HepG2 (cell line): Measurements from ENCODE around the gene NDFIP2. TPM values are rescaled to one million over a fixed set of nuclear protein-coding genes. Genes with fewer than 3 reads are reported as not detected.

Experiments
- ATAC-seq: fragments of 200-7000 bp; cut with Tn5 transposase; 3 replicates; pipeline ENCODE4 v1.9.1; 2020; ENCODE audit warnings: mild to moderate bottlenecking, moderate library complexity
- BruUV-seq: library from RNA; stranded (reverse); fragments of 400-500 nt; replicated peaks from 2 replicates; lab custom pipeline; 2021; lab: Mats Ljungman, UMichigan
- CTCF ChIA-PET: fragments of 300-600 bp; formaldehyde crosslinking; extraction: SDS; loops from one replicate; lab custom pipeline; 2021; ENCODE audit warnings: low total read pairs, inconsistent platforms, low intra/inter-chr PET ratio; lab: Yijun Ruan, JAX
- POLR2A ChIA-PET: fragments of 350-600 bp; sonication (Branson Sonifier 250); formaldehyde crosslinking; loops from one replicate; lab custom pipeline; 2020; ENCODE audit warnings: antibody characterized with exemption, inconsistent platforms; lab: Yijun Ruan, JAX
- DNase-seq: peaks from one replicate; pipeline ENCODE4 v3.0.0-alpha.2; 2015; ENCODE audit warnings: low spot score
- FAIRE-seq: peaks from 3 replicates; lab custom pipeline; 2011; peaks lifted over from hg19 to GRCh38; lab: Jason Lieb, UNC
- H2AFZ ChIP-seq: one replicate; pipeline ENCODE4 v1.6.1; 2011; ENCODE audit warnings: low read length, inconsistent platforms
- H3K27ac ChIP-seq: fragments of 300-600 bp; 3 replicates; pipeline ENCODE4 v1.8.0; 2011; ENCODE audit warnings: mixed run types, mild to moderate bottlenecking, mixed read lengths, low read length, inconsistent platforms; ENCODE audit not compliant: insufficient read depth; ENCODE audit errors: extremely low read length
- H3K27me3 ChIP-seq, 2 experiments: fragments of 200-600 bp in 1 of 2; 2 replicates in 1 of 2; 3 replicates in 1 of 2; pipeline versions ENCODE4 v1.6.0 to v1.8.0; 2011; ENCODE audit warnings: low read length in 2 of 2, mild to moderate bottlenecking in 2 of 2, moderate library complexity in 2 of 2, inconsistent platforms in 1 of 2; ENCODE audit not compliant: insufficient read depth in 2 of 2, control insufficient read depth in 1 of 2
- H3K36me3 ChIP-seq, 2 experiments: fragments of 200-600 bp in 1 of 2; replicated peaks in 1 of 2; 2 replicates in 1 of 2; 3 replicates in 1 of 2; pipeline versions ENCODE4 v1.5.1 to v1.8.0; 2011; ENCODE audit warnings: low read length in 2 of 2, inconsistent platforms in 1 of 2; ENCODE audit not compliant: insufficient read depth in 2 of 2, control insufficient read depth in 1 of 2
- H3K4me1 ChIP-seq: 2 replicates; pipeline ENCODE4 v1.5.1; 2012; ENCODE audit warnings: low read length, inconsistent platforms; ENCODE audit not compliant: insufficient read depth
- H3K4me2 ChIP-seq: 2 replicates; pipeline ENCODE4 v1.6.0; 2011; ENCODE audit warnings: low read depth, low read length, inconsistent platforms
- H3K4me3 ChIP-seq, 3 experiments: fragments of 200-600 bp in 1 of 3; sonication (generic), shearing (Covaris generic) in 1 of 3; replicated peaks in 1 of 3; 2 replicates each; pipeline ENCODE4 v1.5.1; 2011 to 2016; ENCODE audit warnings: low read length in 3 of 3, inconsistent platforms in 2 of 3, low read depth in 2 of 3, mild to moderate bottlenecking in 2 of 3, control low read depth in 1 of 3, mixed read lengths in 1 of 3; ENCODE audit not compliant: insufficient read depth in 1 of 3
- H3K79me2 ChIP-seq: one replicate; pipeline ENCODE4 v1.6.1; 2011; ENCODE audit warnings: low read length, inconsistent platforms; ENCODE audit not compliant: insufficient read depth
- H3K9ac ChIP-seq: 2 replicates; pipeline ENCODE4 v1.6.0; 2011; ENCODE audit warnings: mild to moderate bottlenecking, low read depth, low read length, inconsistent platforms; ENCODE audit not compliant: insufficient read depth
- H3K9me3 ChIP-seq: 2 replicates; pipeline ENCODE4 v1.5.1; 2012; ENCODE audit warnings: mild to moderate bottlenecking, low read length
- H4K20me1 ChIP-seq: 2 replicates; pipeline ENCODE4 v1.6.0; 2011; ENCODE audit warnings: inconsistent platforms, mild to moderate bottlenecking, low read length, moderate library complexity; ENCODE audit not compliant: insufficient read depth
- ARHGAP35 ChIP-seq: sonication (generic); formaldehyde crosslinking; IDR thresholded peaks from 2 replicates; pipeline ENCODE4 v1.9.0; 2022; ENCODE audit warnings: mild to moderate bottlenecking, inconsistent platforms, moderate library complexity, missing genetic modification reagents, borderline replicate concordance
- CHD2 ChIP-seq: IDR thresholded peaks from 2 replicates; pipeline ENCODE4 v1.6.1; 2011; ENCODE audit warnings: low read depth, low read length, improper control_type of control experiment
- ELF3 ChIP-seq: IDR thresholded peaks from 2 replicates; pipeline ENCODE4 v1.6.1; 2016; ENCODE audit warnings: missing genetic modification reagents, missing compliant biosample characterization
- ELF4 ChIP-seq: sonication (generic); formaldehyde crosslinking; IDR thresholded peaks from 2 replicates; pipeline ENCODE4 v1.5.0; 2020; ENCODE audit warnings: missing genetic modification reagents, mild to moderate bottlenecking, moderate library complexity, borderline replicate concordance
- ETV5 ChIP-seq: IDR thresholded peaks from 2 replicates; pipeline ENCODE4 v1.6.1; 2018; ENCODE audit warnings: missing biosample characterization, missing genetic modification reagents, inconsistent platforms, borderline replicate concordance
- FOXP1 ChIP-seq, 2 experiments: fragments of 450-650 bp in 1 of 2; IDR thresholded peaks; 2 replicates each; pipeline ENCODE4 v1.6.1; 2017 to 2018; ENCODE audit warnings: antibody characterized with exemption in 1 of 2
- GABPA ChIP-seq, 2 experiments: IDR thresholded peaks; 2 replicates each; pipeline ENCODE4 v1.6.1; 2011 to 2016; ENCODE audit warnings: low read depth in 2 of 2, low read length in 1 of 2, missing biosample characterization in 1 of 2, missing genetic modification characterization in 1 of 2
- GPN1 ChIP-seq: sonication (generic); formaldehyde crosslinking; IDR thresholded peaks from 2 replicates; pipeline ENCODE4 v1.5.1; 2020; ENCODE audit warnings: missing genetic modification reagents, borderline replicate concordance
- ISL2 ChIP-seq: sonication (generic); formaldehyde crosslinking; IDR thresholded peaks from 2 replicates; pipeline ENCODE4 v1.5.0; 2020; ENCODE audit warnings: missing genetic modification reagents
- MYNN ChIP-seq: sonication (generic); formaldehyde crosslinking; IDR thresholded peaks from 2 replicates; pipeline ENCODE4 v1.4.0; 2020; ENCODE audit warnings: mild to moderate bottlenecking, low read depth, missing genetic modification reagents
- NCOA2 ChIP-seq: sonication (generic); formaldehyde crosslinking; IDR thresholded peaks from 2 replicates; pipeline ENCODE4 v1.8.0; 2022; ENCODE audit warnings: inconsistent platforms
- SNRNP70 ChIP-seq: fragments of 200-400 bp; formaldehyde crosslinking; IDR thresholded peaks from 2 replicates; pipeline ENCODE4 v1.6.1; 2017; ENCODE audit warnings: mild to moderate bottlenecking, low read depth, low read length, moderate library complexity
- ZBTB26 ChIP-seq: IDR thresholded peaks from 2 replicates; pipeline ENCODE4 v1.6.1; 2016; ENCODE audit warnings: missing compliant biosample characterization, missing genetic modification reagents, borderline replicate concordance
- ZEB1 ChIP-seq: IDR thresholded peaks from 2 replicates; pipeline ENCODE4 v1.6.1; 2012; ENCODE audit warnings: mild to moderate bottlenecking, low read depth, inconsistent platforms; ENCODE audit not compliant: insufficient replicate concordance
- ZNF224 ChIP-seq: sonication (generic); formaldehyde crosslinking; IDR thresholded peaks from 2 replicates; pipeline ENCODE4 v1.5.0; 2020; ENCODE audit warnings: mild to moderate bottlenecking, missing genetic modification reagents
- ZNF329 ChIP-seq: sonication (generic); formaldehyde crosslinking; IDR thresholded peaks from 2 replicates; pipeline ENCODE4 v1.9.0; 2021; ENCODE audit warnings: low read depth, mild to moderate bottlenecking, missing genetic modification reagents
- ZSCAN31 ChIP-seq: sonication (generic); formaldehyde crosslinking; IDR thresholded peaks from 2 replicates; pipeline ENCODE4 v1.5.0; 2020; ENCODE audit warnings: low read depth, mild to moderate bottlenecking, missing genetic modification reagents
- ZSCAN5A ChIP-seq: sonication (generic); formaldehyde crosslinking; IDR thresholded peaks from 2 replicates; pipeline ENCODE4 v1.8.0; 2022; ENCODE audit warnings: mild to moderate bottlenecking, missing genetic modification reagents, borderline replicate concordance
- in situ Hi-C: cut with HindIII; loops from 2 replicates; pipeline ENCODE4 v1.10.0; 2017; ENCODE audit warnings: low pct_unique_long_range_greater_than_20kb; ENCODE audit not compliant: extremely low pct_ligation_motif_present
- intact Hi-C: fragments of 100-400 bp; cut with micrococcal nuclease; formaldehyde crosslinking; loops from one replicate; pipeline ENCODE4 v1.10.0; 2022; ENCODE audit not compliant: unreplicated experiment
- polyA plus RNA-seq, 8 experiments: library from polyadenylated mRNA; depleted of rRNA in 3 of 8; stranded (reverse) in 7 of 8; unstranded in 1 of 8; fragments of >200 nt; fragmentation: Illumina TruSeq in 4 of 8; extraction: Trizol in 4 of 8; gene quantifications; 2 replicates each; pipeline versions ENCODE4 v1.2.1 to v1.2.3, GENCODE V29; 2011 to 2016; ENCODE audit warnings: low read depth in 4 of 8, missing spikeins in 1 of 8, mixed read lengths in 1 of 8; ENCODE audit not compliant: insufficient read depth in 1 of 8
- total RNA-seq, 5 experiments: library from RNA; depleted of rRNA; stranded (reverse); fragments of >200 nt; fragmentation: Illumina TruSeq; extraction: Trizol; gene quantifications; 2 replicates each; pipeline ENCODE4 v1.2.3, GENCODE V29; 2016; ENCODE audit warnings: low read depth in 1 of 5

NDFIP2 gene
- total and polyA plus RNA-seq, 2 of the 13 experiments (the other 11 are each of a cell fraction or from before 2014, with no cell fraction given): 23.2 to 32.0 TPM

- TF ChIP-seq CHD2 (no peak), GABPA (IDR thresholded peaks at IDR 0.05; ENCODE audit: low read depth, low read length) (no peak), GABPA (CRISPR knock-in tag; IDR thresholded peaks at IDR 0.05; ENCODE audit: low read depth) (no peak), ZSCAN5A (no peak), FOXP1 (IDR thresholded peaks at IDR 0.05) (no peak), FOXP1 (CRISPR knock-in tag; IDR thresholded peaks at IDR 0.05) (no peak)
These were observed 108.8 kb downstream of the NDFIP2 start (continued) for GRCh38 chr13:79589603-79590393.

GRCh38 chr13:79590394-79590676 is 109.4 kb downstream of the NDFIP2 start:
- no peaks in the 10 kb centered on the region for H3K27me3 ChIP-seq
- no peak overlapping the region for H2AFZ ChIP-seq
- no peaks in the 10 kb centered on the region for H3K79me2 ChIP-seq
- H4K20me1 ChIP-seq: no peaks in the 10 kb centered on the region
- ChIA-PET CTCF (no interaction called here), POLR2A (no interaction called here)
- H3K9me3 ChIP-seq: no peaks in the 10 kb centered on the region
- no peak overlapping the region for H3K4me2 ChIP-seq
- no TSS peak for BruUV-seq
- FAIRE-seq: no peak
- no peak for ATAC-seq
- no peak overlapping the region for H3K27ac ChIP-seq
- no peaks in the 10 kb centered on the region for H3K36me3 ChIP-seq
- no peak overlapping the region for H3K4me3 ChIP-seq
- H3K9ac ChIP-seq: no peak overlapping the region
- in situ Hi-C loops: no loop called here
- no peak for DNase-seq
- H3K4me1 ChIP-seq: no peaks in the 10 kb centered on the region
- intact Hi-C loops: no loop called here
- no peak for TF ChIP-seq SNRNP70
- no peak for TF ChIP-seq ZBTB26 (CRISPR knock-in tag)
- TF ChIP-seq ELF4 (CRISPR knock-in tag): no peak
- no peak for TF ChIP-seq ZNF224
- no peak for TF ChIP-seq ZEB1
- TF ChIP-seq ZSCAN31: no peak
- no peak for TF ChIP-seq ETV5 (CRISPR knock-in tag)
- TF ChIP-seq ZNF329 (CRISPR knock-in tag): no peak
- no peak for TF ChIP-seq GPN1 (CRISPR knock-in tag)
- no peak for TF ChIP-seq ISL2 (CRISPR knock-in tag)
- TF ChIP-seq ELF3: no peak
- TF ChIP-seq NCOA2 (CRISPR knock-in tag): no peak
- no peak for TF ChIP-seq ARHGAP35 (CRISPR knock-in tag)
- TF ChIP-seq MYNN (CRISPR knock-in tag): no peak
